GM21723 (cell line): ENCODE results near the gene CEMIP.

Experiments used
- ATAC-seq: cut with Tn5 transposase; IDR thresholded peaks from one replicate; pipeline ENCODE4 v1.9.1; 2021; ENCODE audit warnings: mild to moderate bottlenecking, moderate library complexity; ENCODE audit not compliant: unreplicated experiment

The CEMIP gene

GRCh38 chr15:80820092-80820491 lies 40.9 kb downstream of the CEMIP start:
- no peak for ATAC-seq

- no peak for ATAC-seq
Measured at GRCh38 chr15:80822256-80822655, 43.1 kb downstream of the CEMIP start.

- no peak for ATAC-seq
Measured at GRCh38 chr15:80822676-80823075, 43.5 kb downstream of the CEMIP start.

- no peak for ATAC-seq
Measured at GRCh38 chr15:80823120-80823519, 44.0 kb downstream of the CEMIP start.

- ATAC-seq = no peak
Measured at GRCh38 chr15:80823995-80824394, 44.8 kb downstream of the CEMIP start.

- ATAC-seq = no peak
Measured at GRCh38 chr15:80825361-80826030, 46.3 kb downstream of the CEMIP start.

GRCh38 chr15:80828796-80829195 lies 49.6 kb downstream of the CEMIP start:
- no peak for ATAC-seq

- ATAC-seq = no peak
Measured at GRCh38 chr15:80830677-80831076, 51.5 kb downstream of the CEMIP start.

- ATAC-seq = no peak
Measured at GRCh38 chr15:80831192-80831591, 52.0 kb downstream of the CEMIP start.

- ATAC-seq = no peak
Measured at GRCh38 chr15:80831606-80832224, 52.5 kb downstream of the CEMIP start.

GRCh38 chr15:80832686-80833085 lies 53.5 kb downstream of the CEMIP start:
- ATAC-seq = no peak

- no peak for ATAC-seq
Measured at GRCh38 chr15:80834402-80834801, 55.2 kb downstream of the CEMIP start.

- no peak for ATAC-seq
Measured at GRCh38 chr15:80834906-80835305, 55.7 kb downstream of the CEMIP start.

- ATAC-seq = no peak
Measured at GRCh38 chr15:80835336-80835735, 56.2 kb downstream of the CEMIP start.

GRCh38 chr15:80836223-80836622 lies 57.1 kb downstream of the CEMIP start:
- ATAC-seq = no peak

- no peak for ATAC-seq
Measured at GRCh38 chr15:80837006-80837405, 57.8 kb downstream of the CEMIP start.

- no peak for ATAC-seq
Measured at GRCh38 chr15:80838012-80838411, 58.8 kb downstream of the CEMIP start.

- ATAC-seq = no peak
Measured at GRCh38 chr15:80838666-80839065, 59.5 kb downstream of the CEMIP start.

- no peak for ATAC-seq
Measured at GRCh38 chr15:80839764-80840130, 60.6 kb downstream of the CEMIP start.

- no peak for ATAC-seq
Measured at GRCh38 chr15:80840182-80841130, 61.3 kb downstream of the CEMIP start.

- ATAC-seq = no peak
Measured at GRCh38 chr15:80841541-80841940, 62.4 kb downstream of the CEMIP start.
